Chondrocyte (in vitro differentiated cells): ENCODE results near the gene IGF1R. TPM values are rescaled to one million over a fixed set of nuclear protein-coding genes. Genes with fewer than 3 reads are reported as not detected.

Experiments
- DNase-seq: peaks from one replicate; pipeline ENCODE4 v3.0.0; 2021; ENCODE audit warnings: mixed read lengths, low spot score
- H3K27ac Mint-ChIP-seq: one replicate; pipeline ENCODE4 v1.8.0; 2021; ENCODE audit warnings: mild to moderate bottlenecking, moderate library complexity, mixed read lengths; ENCODE audit not compliant: unreplicated experiment
- H3K27me3 Mint-ChIP-seq: 2 replicates; pipeline ENCODE4 v1.8.0; 2021; ENCODE audit warnings: low read depth, mixed read lengths
- H3K36me3 Mint-ChIP-seq: 2 replicates; pipeline ENCODE4 v1.8.0; 2021; ENCODE audit warnings: low read depth, mixed read lengths
- H3K4me1 Mint-ChIP-seq: 2 replicates; pipeline ENCODE4 v1.8.0; 2021; ENCODE audit warnings: low read depth, mild to moderate bottlenecking, mixed read lengths
- H3K4me3 Mint-ChIP-seq: one replicate; pipeline ENCODE4 v1.8.0; 2021; ENCODE audit warnings: mild to moderate bottlenecking, moderate library complexity, mixed read lengths; ENCODE audit not compliant: unreplicated experiment
- H3K9me3 Mint-ChIP-seq: 2 replicates; pipeline ENCODE4 v1.8.0; 2021; ENCODE audit warnings: low read depth, mixed read lengths
- total RNA-seq: library from RNA; stranded (reverse); gene quantifications from 3 replicates; pipeline ENCODE4 v1.2.1, GENCODE V29; 2021
- TF ChIP-seq, protein P1 (sequence below): fragments of 200-600 bp; sonication (generic); IDR thresholded peaks from 2 replicates; pipeline ENCODE4 v1.5.0; 2021; ENCODE audit warnings: antibody characterized with exemption, mild to moderate bottlenecking, moderate library complexity

Gene IGF1R
- total RNA-seq, 1 donor from 2014 or later, result 119 TPM

DNA sequence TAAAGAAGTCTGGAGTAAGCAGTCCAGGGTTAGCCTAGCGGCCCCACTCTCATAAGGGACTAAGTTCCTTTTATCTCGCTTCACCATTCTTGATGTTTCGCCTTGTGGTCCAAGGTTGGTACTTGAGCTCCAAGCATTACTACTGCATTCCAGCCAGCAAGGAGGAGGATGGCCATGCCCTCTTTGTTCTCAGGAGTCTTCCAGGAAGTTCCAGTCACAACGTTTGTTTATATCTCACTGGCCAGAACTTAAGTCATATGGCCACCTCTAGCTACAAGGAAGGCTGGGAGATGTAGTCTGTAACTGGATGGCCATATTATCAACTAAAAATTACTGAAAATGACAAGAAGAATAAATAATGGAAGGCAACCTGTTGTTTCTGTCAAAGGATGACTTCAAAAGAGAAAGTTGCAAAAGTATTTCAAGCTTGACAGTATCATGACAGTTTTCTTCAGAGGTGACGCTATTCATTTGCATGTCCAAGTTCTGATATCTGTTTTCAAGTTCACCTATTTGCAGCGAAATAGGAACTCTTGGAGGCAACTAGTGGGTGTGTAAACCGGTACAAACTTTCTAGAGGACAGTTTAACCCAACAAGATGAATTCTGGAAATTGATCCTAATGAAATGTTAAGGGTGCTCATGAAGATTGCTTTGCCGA lies 240.6 kb downstream of the IGF1R start:
- peaks cover 4% of the 10 kb centered on the region for H3K36me3 Mint-ChIP-seq
- H3K27me3 Mint-ChIP-seq, result no peaks in the 10 kb centered on the region
- no peaks in the 10 kb centered on the region for H3K9me3 Mint-ChIP-seq
- H3K4me3 Mint-ChIP-seq, result no peak overlapping the region
- H3K27ac Mint-ChIP-seq, result peak overlapping the region; percentile 93
- peaks cover 81% of the 10 kb centered on the region for H3K4me1 Mint-ChIP-seq
- TF ChIP-seq, protein P1, sequence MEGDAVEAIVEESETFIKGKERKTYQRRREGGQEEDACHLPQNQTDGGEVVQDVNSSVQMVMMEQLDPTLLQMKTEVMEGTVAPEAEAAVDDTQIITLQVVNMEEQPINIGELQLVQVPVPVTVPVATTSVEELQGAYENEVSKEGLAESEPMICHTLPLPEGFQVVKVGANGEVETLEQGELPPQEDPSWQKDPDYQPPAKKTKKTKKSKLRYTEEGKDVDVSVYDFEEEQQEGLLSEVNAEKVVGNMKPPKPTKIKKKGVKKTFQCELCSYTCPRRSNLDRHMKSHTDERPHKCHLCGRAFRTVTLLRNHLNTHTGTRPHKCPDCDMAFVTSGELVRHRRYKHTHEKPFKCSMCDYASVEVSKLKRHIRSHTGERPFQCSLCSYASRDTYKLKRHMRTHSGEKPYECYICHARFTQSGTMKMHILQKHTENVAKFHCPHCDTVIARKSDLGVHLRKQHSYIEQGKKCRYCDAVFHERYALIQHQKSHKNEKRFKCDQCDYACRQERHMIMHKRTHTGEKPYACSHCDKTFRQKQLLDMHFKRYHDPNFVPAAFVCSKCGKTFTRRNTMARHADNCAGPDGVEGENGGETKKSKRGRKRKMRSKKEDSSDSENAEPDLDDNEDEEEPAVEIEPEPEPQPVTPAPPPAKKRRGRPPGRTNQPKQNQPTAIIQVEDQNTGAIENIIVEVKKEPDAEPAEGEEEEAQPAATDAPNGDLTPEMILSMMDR, result no peak
- no peak for DNase-seq

DNA sequence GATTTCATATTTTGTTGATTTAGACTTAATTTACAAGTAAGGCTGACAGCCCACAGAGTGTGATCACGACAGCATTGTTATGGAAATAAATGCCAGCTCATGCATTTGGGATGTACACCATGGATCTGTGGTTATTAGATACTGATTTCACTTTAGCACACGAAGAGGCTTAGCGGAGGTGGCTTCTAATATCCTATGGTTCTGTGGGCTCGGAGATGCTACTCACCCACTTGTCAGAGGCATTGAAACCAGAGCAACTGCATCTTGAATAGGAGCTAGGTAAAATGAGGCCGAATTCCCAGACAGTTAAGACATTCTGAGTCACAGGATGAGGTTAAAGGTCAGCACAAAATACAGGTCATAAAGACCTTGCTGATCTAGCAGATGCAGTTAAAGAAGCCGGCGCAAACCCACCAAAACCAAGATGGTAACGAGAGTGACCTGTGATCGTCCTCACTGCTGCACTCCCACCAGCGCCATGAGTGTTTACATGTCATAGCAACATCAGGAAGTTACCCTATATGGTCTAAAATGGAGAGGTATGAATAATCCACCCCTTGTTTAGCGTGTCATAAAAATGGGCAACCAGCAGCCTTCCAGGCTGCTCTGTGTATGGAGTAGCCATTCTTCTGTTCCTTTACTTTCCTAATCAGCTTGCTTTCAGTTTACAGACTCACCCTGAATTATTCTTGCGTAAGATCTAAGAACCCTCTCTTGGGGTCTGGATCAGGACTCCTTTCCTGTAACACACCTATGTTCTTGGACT lies 241.8 kb downstream of the IGF1R start:
- H3K27me3 Mint-ChIP-seq, result no peaks in the 10 kb centered on the region
- peaks cover 79% of the 10 kb centered on the region for H3K4me1 Mint-ChIP-seq
- H3K9me3 Mint-ChIP-seq, result no peaks in the 10 kb centered on the region
- DNase-seq, result no peak
- H3K4me3 Mint-ChIP-seq, result peak overlapping the region; percentile 35
- H3K27ac Mint-ChIP-seq, result peak overlapping the region; percentile 93
- TF ChIP-seq, protein P1, result no peak
- peaks cover 6% of the 10 kb centered on the region for H3K36me3 Mint-ChIP-seq

DNA sequence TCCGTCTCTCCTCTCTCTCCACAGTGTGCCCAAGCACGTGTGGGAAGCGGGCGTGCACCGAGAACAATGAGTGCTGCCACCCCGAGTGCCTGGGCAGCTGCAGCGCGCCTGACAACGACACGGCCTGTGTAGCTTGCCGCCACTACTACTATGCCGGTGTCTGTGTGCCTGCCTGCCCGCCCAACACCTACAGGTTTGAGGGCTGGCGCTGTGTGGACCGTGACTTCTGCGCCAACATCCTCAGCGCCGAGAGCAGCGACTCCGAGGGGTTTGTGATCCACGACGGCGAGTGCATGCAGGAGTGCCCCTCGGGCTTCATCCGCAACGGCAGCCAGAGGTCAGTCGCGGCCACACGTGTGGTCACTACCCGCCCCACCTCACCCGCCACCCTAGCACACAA lies 243.0 kb downstream of the IGF1R start:
- DNase-seq, result no peak
- TF ChIP-seq, protein P1, result no peak
- no peak overlapping the region for H3K4me3 Mint-ChIP-seq
- H3K27me3 Mint-ChIP-seq, result no peaks in the 10 kb centered on the region
- no peaks in the 10 kb centered on the region for H3K9me3 Mint-ChIP-seq
- H3K27ac Mint-ChIP-seq, result peak overlapping the region; percentile 93
- H3K36me3 Mint-ChIP-seq, result peaks cover 6% of the 10 kb centered on the region
- H3K4me1 Mint-ChIP-seq, result peaks cover 82% of the 10 kb centered on the region

DNA sequence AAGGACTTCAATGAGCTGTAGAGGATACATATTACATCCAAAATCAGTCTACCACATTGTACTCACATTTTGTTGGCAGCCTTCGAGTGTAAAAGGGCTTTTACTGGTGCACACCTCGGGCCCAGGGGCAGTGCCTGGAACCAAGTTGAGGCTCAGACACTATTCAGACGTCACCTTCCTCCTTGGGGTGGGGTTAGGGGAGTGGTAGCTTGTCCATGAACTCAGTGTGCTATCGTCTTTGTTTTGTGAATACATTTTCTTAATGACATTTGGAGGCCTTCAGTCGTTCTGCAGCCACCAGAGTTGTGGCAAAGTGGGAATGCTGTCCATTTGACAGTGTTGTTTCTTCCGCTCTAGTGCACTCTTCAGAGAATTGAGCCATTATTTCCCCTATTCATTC lies 245.1 kb downstream of the IGF1R start:
- Mint-ChIP-seq H3K4me1 (peaks cover 85% of the 10 kb centered on the region), H3K27ac (peak overlapping the region; percentile 43), H3K4me3 (no peak overlapping the region), H3K27me3 (no peaks in the 10 kb centered on the region), H3K9me3 (no peaks in the 10 kb centered on the region), H3K36me3 (peaks cover 6% of the 10 kb centered on the region)
- no peak for DNase-seq
- TF ChIP-seq, protein P1, result no peak

DNA sequence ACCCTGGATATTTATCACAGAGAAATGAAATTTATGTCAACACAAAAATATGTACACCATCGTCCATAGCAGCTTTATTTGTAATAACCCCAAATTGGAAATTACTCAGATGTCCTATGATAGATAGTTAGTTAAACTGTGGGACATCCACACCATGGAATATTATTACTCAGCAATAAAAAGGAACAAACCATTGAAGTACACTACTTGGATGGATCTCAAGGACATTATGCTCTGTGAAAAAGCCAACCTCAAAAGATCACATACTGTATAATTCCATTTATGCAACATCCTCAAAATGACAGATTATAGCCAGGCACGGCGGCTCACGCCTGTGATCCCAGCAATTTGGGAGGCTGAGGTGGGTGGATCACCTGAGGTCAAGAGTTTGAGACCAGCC lies 246.0 kb downstream of the IGF1R start:
- Mint-ChIP-seq H3K4me3 (no peak overlapping the region), H3K36me3 (peaks cover 6% of the 10 kb centered on the region), H3K9me3 (no peaks in the 10 kb centered on the region), H3K27ac (peak overlapping the region; percentile 96), H3K4me1 (peaks cover 82% of the 10 kb centered on the region), H3K27me3 (no peaks in the 10 kb centered on the region)
- no peak for DNase-seq
- TF ChIP-seq, protein P1, result no peak
